HL-60 (cell line): Measurements from ENCODE around the gene PCCA.

Experiments
- DNase-seq, 2 experiments: peaks; one replicate each; pipeline ENCODE4 v3.0.0-alpha.2; 2010 to 2020; ENCODE audit warnings: low read depth in 1 of 2, low spot score in 1 of 2
- H3K27ac ChIP-seq: fragments of 250-450 bp; sonication (Bioruptor Pico); replicated peaks from 2 replicates; pipeline ENCODE4 v1.5.1; 2020; ENCODE audit warnings: mild to moderate bottlenecking, moderate library complexity
- H3K27me3 ChIP-seq: fragments of 250-450 bp; sonication (Bioruptor Pico); 2 replicates; pipeline ENCODE4 v1.5.1; 2021; ENCODE audit warnings: mild to moderate bottlenecking, moderate library complexity; ENCODE audit not compliant: insufficient read depth, poor library complexity, severe bottlenecking
- H3K4me3 ChIP-seq: replicated peaks from 2 replicates; pipeline ENCODE4 v1.5.1; 2011; ENCODE audit warnings: mild to moderate bottlenecking, control low read depth, low read length; ENCODE audit not compliant: insufficient read depth
- GABPA ChIP-seq: IDR thresholded peaks from 2 replicates; pipeline ENCODE4 v1.6.1; 2012; ENCODE audit warnings: low read depth
- POLR2AphosphoS5 ChIP-seq: IDR thresholded peaks from 2 replicates; pipeline ENCODE4 v1.6.1; 2012; ENCODE audit warnings: low read depth
- SPI1 ChIP-seq: IDR thresholded peaks from 2 replicates; pipeline ENCODE4 v1.6.1; 2012; ENCODE audit warnings: low read depth, mild to moderate bottlenecking, borderline replicate concordance
- TF ChIP-seq, protein P1 (sequence below): IDR thresholded peaks from 2 replicates; pipeline ENCODE4 v1.6.1; 2012; ENCODE audit warnings: low read depth; ENCODE audit not compliant: insufficient replicate concordance
- TF ChIP-seq, protein P2 (sequence below): IDR thresholded peaks from one replicate; pipeline ENCODE4 v1.5.1; 2011; ENCODE audit warnings: low read length, control low read depth, inconsistent platforms; ENCODE audit not compliant: insufficient read depth

The PCCA gene

DNA sequence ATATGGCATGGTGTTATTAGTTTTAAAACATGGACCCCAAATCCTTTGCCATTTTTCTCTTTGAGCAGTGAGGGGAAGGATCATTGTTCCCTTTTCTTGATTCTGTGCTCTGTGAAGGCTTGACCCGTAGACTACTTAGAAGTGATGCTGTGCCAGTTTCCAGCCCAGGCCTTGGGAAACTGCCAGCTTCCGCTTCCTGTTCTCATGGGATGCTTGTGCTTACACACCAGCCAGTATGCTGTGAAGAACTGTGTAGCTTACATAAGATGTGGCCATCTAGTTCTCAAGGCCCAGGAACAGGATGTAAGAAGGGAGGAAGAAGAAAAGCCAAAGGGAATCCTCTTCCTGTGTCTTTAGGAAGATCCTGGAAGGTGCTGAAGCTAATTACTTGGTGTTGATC is 180.9 kb downstream of the PCCA start:
- no peak overlapping the region for H3K4me3 ChIP-seq
- peak in 1 of 2 experiments; percentile 6 for DNase-seq
- no peak overlapping the region for H3K27ac ChIP-seq
- TF ChIP-seq GABPA (no peak), SPI1 (no peak)
- TF ChIP-seq, protein P1, sequence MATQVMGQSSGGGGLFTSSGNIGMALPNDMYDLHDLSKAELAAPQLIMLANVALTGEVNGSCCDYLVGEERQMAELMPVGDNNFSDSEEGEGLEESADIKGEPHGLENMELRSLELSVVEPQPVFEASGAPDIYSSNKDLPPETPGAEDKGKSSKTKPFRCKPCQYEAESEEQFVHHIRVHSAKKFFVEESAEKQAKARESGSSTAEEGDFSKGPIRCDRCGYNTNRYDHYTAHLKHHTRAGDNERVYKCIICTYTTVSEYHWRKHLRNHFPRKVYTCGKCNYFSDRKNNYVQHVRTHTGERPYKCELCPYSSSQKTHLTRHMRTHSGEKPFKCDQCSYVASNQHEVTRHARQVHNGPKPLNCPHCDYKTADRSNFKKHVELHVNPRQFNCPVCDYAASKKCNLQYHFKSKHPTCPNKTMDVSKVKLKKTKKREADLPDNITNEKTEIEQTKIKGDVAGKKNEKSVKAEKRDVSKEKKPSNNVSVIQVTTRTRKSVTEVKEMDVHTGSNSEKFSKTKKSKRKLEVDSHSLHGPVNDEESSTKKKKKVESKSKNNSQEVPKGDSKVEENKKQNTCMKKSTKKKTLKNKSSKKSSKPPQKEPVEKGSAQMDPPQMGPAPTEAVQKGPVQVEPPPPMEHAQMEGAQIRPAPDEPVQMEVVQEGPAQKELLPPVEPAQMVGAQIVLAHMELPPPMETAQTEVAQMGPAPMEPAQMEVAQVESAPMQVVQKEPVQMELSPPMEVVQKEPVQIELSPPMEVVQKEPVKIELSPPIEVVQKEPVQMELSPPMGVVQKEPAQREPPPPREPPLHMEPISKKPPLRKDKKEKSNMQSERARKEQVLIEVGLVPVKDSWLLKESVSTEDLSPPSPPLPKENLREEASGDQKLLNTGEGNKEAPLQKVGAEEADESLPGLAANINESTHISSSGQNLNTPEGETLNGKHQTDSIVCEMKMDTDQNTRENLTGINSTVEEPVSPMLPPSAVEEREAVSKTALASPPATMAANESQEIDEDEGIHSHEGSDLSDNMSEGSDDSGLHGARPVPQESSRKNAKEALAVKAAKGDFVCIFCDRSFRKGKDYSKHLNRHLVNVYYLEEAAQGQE, result no peak
- TF ChIP-seq, protein P2, sequence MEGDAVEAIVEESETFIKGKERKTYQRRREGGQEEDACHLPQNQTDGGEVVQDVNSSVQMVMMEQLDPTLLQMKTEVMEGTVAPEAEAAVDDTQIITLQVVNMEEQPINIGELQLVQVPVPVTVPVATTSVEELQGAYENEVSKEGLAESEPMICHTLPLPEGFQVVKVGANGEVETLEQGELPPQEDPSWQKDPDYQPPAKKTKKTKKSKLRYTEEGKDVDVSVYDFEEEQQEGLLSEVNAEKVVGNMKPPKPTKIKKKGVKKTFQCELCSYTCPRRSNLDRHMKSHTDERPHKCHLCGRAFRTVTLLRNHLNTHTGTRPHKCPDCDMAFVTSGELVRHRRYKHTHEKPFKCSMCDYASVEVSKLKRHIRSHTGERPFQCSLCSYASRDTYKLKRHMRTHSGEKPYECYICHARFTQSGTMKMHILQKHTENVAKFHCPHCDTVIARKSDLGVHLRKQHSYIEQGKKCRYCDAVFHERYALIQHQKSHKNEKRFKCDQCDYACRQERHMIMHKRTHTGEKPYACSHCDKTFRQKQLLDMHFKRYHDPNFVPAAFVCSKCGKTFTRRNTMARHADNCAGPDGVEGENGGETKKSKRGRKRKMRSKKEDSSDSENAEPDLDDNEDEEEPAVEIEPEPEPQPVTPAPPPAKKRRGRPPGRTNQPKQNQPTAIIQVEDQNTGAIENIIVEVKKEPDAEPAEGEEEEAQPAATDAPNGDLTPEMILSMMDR, result no peak
- H3K27me3 ChIP-seq, result peaks cover 4% of the 10 kb centered on the region

DNA sequence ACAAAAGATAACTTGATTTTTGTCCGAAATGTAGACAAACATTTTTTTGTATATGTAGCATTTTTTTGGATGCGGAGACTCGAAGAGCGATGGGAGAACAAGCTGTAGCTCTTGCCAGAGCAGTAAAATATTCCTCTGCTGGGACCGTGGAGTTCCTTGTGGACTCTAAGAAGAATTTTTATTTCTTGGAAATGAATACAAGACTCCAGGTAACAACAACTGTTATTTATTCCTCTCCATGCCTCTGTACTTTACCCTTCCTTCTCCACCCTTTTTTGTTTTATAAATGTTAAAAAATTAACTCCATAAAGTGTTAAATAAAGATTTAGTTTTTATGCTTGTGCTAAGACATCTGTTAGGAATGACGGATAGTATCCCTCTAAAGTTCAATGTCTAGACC is 184.2 kb downstream of the PCCA start:
- Histone ChIP-seq H3K4me3 (no peak overlapping the region), H3K27ac (no peak overlapping the region), H3K27me3 (peaks cover 4% of the 10 kb centered on the region)
- no peak for TF ChIP-seq POLR2AphosphoS5
- TF ChIP-seq, protein P1, result no peak
- TF ChIP-seq SPI1, result no peak
- TF ChIP-seq, protein P2, result no peak
- TF ChIP-seq GABPA, result no peak
- DNase-seq, result no peak

DNA sequence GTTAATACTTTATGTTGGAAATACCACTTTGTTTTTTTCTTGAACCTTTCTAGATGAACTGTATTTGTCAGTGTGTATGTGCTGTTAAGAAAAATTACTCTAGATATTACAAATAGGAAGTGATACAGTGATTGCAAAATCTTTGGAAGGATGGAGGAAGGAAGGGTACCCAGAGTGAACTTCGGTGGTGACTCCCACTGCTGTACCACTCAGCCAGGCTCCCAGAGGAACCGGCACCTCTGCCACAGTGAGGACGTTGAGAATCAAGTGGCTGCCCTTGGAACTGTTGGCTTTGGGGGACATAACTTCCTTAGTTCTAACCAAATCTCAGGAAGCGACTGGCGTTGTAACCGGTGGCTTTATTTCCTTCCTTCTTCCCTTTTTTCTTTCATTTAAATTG is 184.7 kb downstream of the PCCA start:
- Histone ChIP-seq H3K27me3 (peaks cover 4% of the 10 kb centered on the region), H3K27ac (no peak overlapping the region), H3K4me3 (no peak overlapping the region)
- no peak for TF ChIP-seq SPI1
- TF ChIP-seq POLR2AphosphoS5, result no peak
- TF ChIP-seq GABPA, result no peak
- TF ChIP-seq, protein P2, result no peak
- TF ChIP-seq, protein P1, result no peak
- DNase-seq, result peak in 1 of 2 experiments; percentile 11
